BE2C (cell line): ENCODE data around the gene EWSR1.
A peak's percentile ranks its signal among the peaks of the same experiment; 100 is the strongest.

Source experiments
- DNase-seq: peaks from one replicate; pipeline ENCODE4 v3.0.0-alpha.2; 2020
- H3K27me3 ChIP-seq: fragments of 250-450 bp; sonication (Bioruptor Pico); 2 replicates; pipeline ENCODE4 v1.5.1; 2020; ENCODE audit warnings: mild to moderate bottlenecking
- H3K36me3 ChIP-seq: fragments of 250-450 bp; sonication (Bioruptor Pico); 2 replicates; pipeline ENCODE4 v1.5.1; 2020; ENCODE audit warnings: mild to moderate bottlenecking
- H3K4me1 ChIP-seq: fragments of 250-450 bp; sonication (Bioruptor Pico); 2 replicates; pipeline ENCODE4 v1.5.1; 2020
- H3K4me3 ChIP-seq: 2 replicates; pipeline ENCODE4 v1.5.1; 2011; ENCODE audit warnings: low read depth, low read length
- H3K9me3 ChIP-seq: fragments of 250-450 bp; sonication (Bioruptor Pico); 2 replicates; pipeline ENCODE4 v1.5.1; 2020
- CTCF ChIP-seq: IDR thresholded peaks from 2 replicates; pipeline ENCODE4 v1.5.1; 2012; ENCODE audit warnings: mild to moderate bottlenecking, low read depth, low read length

The EWSR1 gene

GRCh38 chr22:29310065-29310862 lies 42.2 kb downstream of the EWSR1 start:
- no peak for DNase-seq
- H3K4me1 ChIP-seq = peaks cover 7% of the 10 kb centered on the region
- no peak overlapping the region; the same call in 1 of the 2 replicates for H3K4me3 ChIP-seq
- peaks cover 39% of the 10 kb centered on the region for H3K27me3 ChIP-seq
- no peak for TF ChIP-seq CTCF
- H3K36me3 ChIP-seq = no peaks in the 10 kb centered on the region
- H3K9me3 ChIP-seq = no peaks in the 10 kb centered on the region

- peaks cover 45% of the 10 kb centered on the region for H3K27me3 ChIP-seq
- peak overlapping the region; percentile 19 for H3K4me3 ChIP-seq
- H3K4me1 ChIP-seq = peaks cover 7% of the 10 kb centered on the region
Measured at GRCh38 chr22:29310863-29311339, 42.8 kb downstream of the EWSR1 start.

GRCh38 chr22:29311464-29312217 lies 43.6 kb downstream of the EWSR1 start:
- no peak for TF ChIP-seq CTCF

More at GRCh38 chr22:29310863-29311339, 42.8 kb downstream of the EWSR1 start:
- DNase-seq = peak; percentile 92
- TF ChIP-seq CTCF = no peak
- no peaks in the 10 kb centered on the region for H3K36me3 ChIP-seq
- H3K9me3 ChIP-seq = no peaks in the 10 kb centered on the region

GRCh38 chr22:29312218-29313125 lies 44.4 kb downstream of the EWSR1 start:
- Histone ChIP-seq H3K36me3 (no peaks in the 10 kb centered on the region), H3K9me3 (no peaks in the 10 kb centered on the region), H3K4me1 (peaks cover 7% of the 10 kb centered on the region), H3K4me3 (no peak overlapping the region), H3K27me3 (peaks cover 52% of the 10 kb centered on the region)
- TF ChIP-seq CTCF = no peak
- DNase-seq = no peak

More at GRCh38 chr22:29311464-29312217, 43.6 kb downstream of the EWSR1 start:
- Histone ChIP-seq H3K36me3 (no peaks in the 10 kb centered on the region), H3K9me3 (no peaks in the 10 kb centered on the region), H3K4me1 (peaks cover 7% of the 10 kb centered on the region), H3K4me3 (peak overlapping the region; percentile 19), H3K27me3 (peaks cover 52% of the 10 kb centered on the region)
- no peak for DNase-seq

- Histone ChIP-seq H3K4me1 (peaks cover 7% of the 10 kb centered on the region), H3K36me3 (no peaks in the 10 kb centered on the region), H3K9me3 (no peaks in the 10 kb centered on the region), H3K4me3 (no peak overlapping the region), H3K27me3 (peaks cover 52% of the 10 kb centered on the region)
- DNase-seq = no peak
- peak; percentile 49 for TF ChIP-seq CTCF
Measured at GRCh38 chr22:29313126-29313575, 45.1 kb downstream of the EWSR1 start.
